IgD-negative memory B cell (primary cell): Measurements from ENCODE around the gene EIF4G1. TPM values are rescaled to one million over a fixed set of nuclear protein-coding genes. Genes with fewer than 3 reads are reported as not detected.
A peak's percentile ranks its signal among the peaks of the same experiment; 100 is the strongest.
"Not testable (repeated sequence)": the region's sequence is repeated elsewhere in the genome, so short reads cannot be mapped to it uniquely, and the experiment has no call there.

Experiments
- H3K27ac Mint-ChIP-seq, 3 donors: one replicate each; pipeline ENCODE4 v1.8.0; 2020 to 2022; ENCODE audit warnings: mild to moderate bottlenecking in 3 of 3, mixed read lengths in 3 of 3, moderate library complexity in 1 of 3
- H3K27me3 Mint-ChIP-seq: one replicate; pipeline ENCODE4 v1.8.0; 2021; ENCODE audit warnings: mixed read lengths
- H3K36me3 Mint-ChIP-seq: one replicate; pipeline ENCODE4 v1.8.0; 2020; ENCODE audit warnings: mild to moderate bottlenecking, mixed read lengths
- H3K4me1 Mint-ChIP-seq, 3 donors: one replicate each; pipeline ENCODE4 v1.8.0; 2020 to 2022; ENCODE audit warnings: mixed read lengths in 3 of 3, mild to moderate bottlenecking in 1 of 3
- H3K4me3 Mint-ChIP-seq, 4 donors: one replicate each; pipeline ENCODE4 v1.8.0; 2020 to 2022; ENCODE audit warnings: mild to moderate bottlenecking in 4 of 4, mixed read lengths in 4 of 4, moderate library complexity in 3 of 4
- H3K9me3 Mint-ChIP-seq, 3 donors: one replicate each; pipeline ENCODE4 v1.8.0; 2020 to 2021; ENCODE audit warnings: mixed read lengths in 3 of 3, mild to moderate bottlenecking in 1 of 3
- polyA plus RNA-seq: library from polyadenylated mRNA; unstranded; fragments of 300-500 nt; fragmentation: Illumina TruSeq; gene quantifications from one replicate; pipeline ENCODE4 v1.2.3, GENCODE V29; 2021

Gene EIF4G1
- polyA plus RNA-seq, 1 donor from 2014 or later = 28.0 TPM

- Mint-ChIP-seq H3K27ac (peak overlapping the region; percentile 94 to 96 (median 95)), H3K4me1 (peaks cover 5 to 21% (median 17%) of the 10 kb centered on the region in 3 donors), H3K4me3 (peak overlapping the region; percentile 83 to 96 (median 90)), H3K9me3 (no peaks in the 10 kb centered on the region), H3K27me3 (no peaks in the 10 kb centered on the region), H3K36me3 (peaks cover 6% of the 10 kb centered on the region)
Observed at GRCh38 chr3:184335661-184336546, 21.5 kb downstream of the EIF4G1 start.

GRCh38 chr3:184336547-184337398, 22.4 kb downstream of the EIF4G1 start:
- Mint-ChIP-seq H3K27ac (peak overlapping the region; percentile 61 to 92 (median 87)), H3K4me3 (peak overlapping the region; percentile 83 to 96 (median 90)), H3K36me3 (peaks cover 8% of the 10 kb centered on the region), H3K9me3 (no peaks in the 10 kb centered on the region), H3K4me1 (peaks cover 5 to 23% (median 17%) of the 10 kb centered on the region in 3 donors), H3K27me3 (no peaks in the 10 kb centered on the region)

DNA sequence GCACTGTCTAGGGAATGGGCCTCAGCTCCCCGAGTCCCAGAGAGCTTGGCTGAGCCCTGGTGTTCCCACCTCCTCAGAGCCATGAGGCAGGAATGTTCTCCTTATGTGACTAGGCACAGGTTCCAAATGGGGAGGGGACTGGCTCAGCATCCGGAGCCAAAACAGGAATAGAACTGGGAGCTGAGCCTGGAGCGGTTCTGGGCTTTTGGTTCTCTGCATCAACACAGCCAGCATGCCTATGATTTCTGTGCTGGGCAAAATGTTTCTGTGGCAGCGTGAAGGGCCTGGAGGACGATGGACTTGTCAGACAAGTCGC, 23.0 kb downstream of the EIF4G1 start, which contains the start of gene FAM131A:
Gene FAM131A (plus strand): TSS at position 202 of the 316 bp plus-strand sequence. CDS start 31 bp downstream, at position 233.
- Mint-ChIP-seq H3K36me3 (peaks cover 8% of the 10 kb centered on the region), H3K9me3 (no peaks in the 10 kb centered on the region), H3K4me3 (peak within 1 kb of the TSS; percentile 83 to 96 (median 90)), H3K4me1 (peaks cover 5 to 23% (median 17%) of the 10 kb centered on the region in 3 donors), H3K27me3 (no peaks in the 10 kb centered on the region), H3K27ac (peak within 1 kb of the TSS; percentile 61 to 92 (median 87))

DNA sequence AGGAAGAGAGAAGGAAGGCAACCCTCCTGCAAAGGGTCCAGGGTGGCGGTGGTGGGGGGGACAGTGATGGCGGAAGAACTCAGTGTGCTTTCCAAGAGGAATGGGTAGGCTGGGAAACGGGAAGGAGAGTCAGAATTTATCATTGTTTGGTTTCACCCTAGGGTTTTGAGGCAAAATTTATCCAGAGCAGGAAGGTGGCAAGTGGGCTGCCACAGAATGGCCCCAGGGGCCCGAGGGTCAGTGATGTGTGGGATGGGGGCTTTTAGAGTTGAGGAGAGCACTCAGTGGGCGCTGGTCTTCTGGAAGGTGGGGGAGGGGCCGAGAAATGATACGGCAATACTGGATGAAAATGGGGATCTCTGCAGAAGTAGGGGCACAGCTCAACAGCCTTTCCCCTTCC, 23.6 kb downstream of the EIF4G1 start:
- Mint-ChIP-seq H3K4me1 (peaks cover 5 to 22% (median 17%) of the 10 kb centered on the region in 3 donors), H3K9me3 (no peaks in the 10 kb centered on the region), H3K4me3 (peak overlapping the region in 3 of 4 donors; percentile 79 to 83 (median 83)), H3K27me3 (no peaks in the 10 kb centered on the region), H3K27ac (peak overlapping the region in 2 of 3 donors; percentile 15 to 87), H3K36me3 (peaks cover 8% of the 10 kb centered on the region)

GRCh38 chr3:184338511-184338945, 24.1 kb downstream of the EIF4G1 start:
- Mint-ChIP-seq H3K27ac (peak overlapping the region in 1 of 3 donors; percentile 40), H3K4me3 (peak overlapping the region in 2 of 4 donors; percentile 12 to 15), H3K9me3 (no peaks in the 10 kb centered on the region), H3K27me3 (no peaks in the 10 kb centered on the region), H3K36me3 (peaks cover 8% of the 10 kb centered on the region), H3K4me1 (peaks cover 5 to 22% (median 17%) of the 10 kb centered on the region in 3 donors)

DNA sequence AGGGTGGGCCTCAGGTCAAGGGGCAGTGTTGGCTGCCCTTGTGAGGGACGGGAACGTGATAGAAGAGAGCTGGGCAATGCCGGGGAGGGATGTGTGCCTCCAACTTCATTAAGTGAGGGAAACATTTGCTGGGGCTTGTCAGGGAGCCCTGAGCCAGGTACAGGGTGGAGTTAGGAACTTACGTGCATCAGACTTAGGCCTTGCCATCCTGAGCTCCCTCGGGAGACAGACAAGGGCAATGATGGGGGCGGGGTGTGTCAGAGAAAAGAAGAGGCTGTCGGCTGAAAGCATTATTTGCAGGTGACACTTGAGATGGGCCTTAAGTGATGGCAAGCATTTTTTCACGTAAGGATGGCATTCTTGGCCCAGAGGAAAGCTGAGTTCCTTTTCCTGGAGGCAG, 24.6 kb downstream of the EIF4G1 start:
- Mint-ChIP-seq H3K9me3 (no peaks in the 10 kb centered on the region), H3K36me3 (peaks cover 8% of the 10 kb centered on the region), H3K27ac (peak overlapping the region in 1 of 3 donors; percentile 40), H3K4me1 (peaks cover 5 to 22% (median 17%) of the 10 kb centered on the region in 3 donors), H3K27me3 (no peaks in the 10 kb centered on the region), H3K4me3 (peak overlapping the region in 2 of 4 donors; percentile 12 to 33)

DNA sequence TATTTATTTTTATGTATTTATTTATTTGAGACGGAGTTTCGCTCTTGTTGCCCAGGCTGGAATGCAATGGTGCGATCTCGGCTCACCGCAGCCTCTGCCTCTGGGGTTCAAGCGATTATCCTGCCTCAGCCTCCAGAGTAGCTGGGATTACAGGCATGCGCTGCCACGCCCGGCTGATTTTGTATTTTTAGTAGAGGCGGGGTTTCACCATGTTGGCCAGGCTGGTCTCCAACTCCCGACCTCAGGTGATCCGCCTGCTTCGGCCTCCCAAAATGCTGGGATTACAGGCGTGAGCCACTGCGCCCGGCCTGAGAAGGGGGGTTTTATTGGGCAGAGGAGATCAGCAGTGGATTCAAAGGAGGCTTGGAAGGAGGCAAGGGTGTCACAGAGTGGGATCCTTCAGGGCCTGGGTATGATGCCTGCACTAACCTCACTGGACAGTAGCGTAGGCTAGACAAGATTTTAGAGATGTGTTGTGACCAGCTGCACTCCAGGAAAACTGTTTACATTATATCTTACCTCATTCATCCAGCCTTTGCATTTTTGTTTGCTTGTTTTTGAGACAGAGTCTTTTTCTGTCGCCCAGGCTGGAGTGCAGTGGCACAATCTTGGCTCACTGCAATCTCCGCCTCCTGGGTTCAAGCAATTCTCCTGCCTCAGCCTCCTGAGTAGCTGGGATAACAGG, 25.2 kb downstream of the EIF4G1 start:
- peaks cover 5 to 22% (median 17%) of the 10 kb centered on the region in 3 donors for H3K4me1 Mint-ChIP-seq
- H3K9me3 Mint-ChIP-seq, H3K27ac Mint-ChIP-seq, H3K27me3 Mint-ChIP-seq, H3K36me3 Mint-ChIP-seq, H3K4me3 Mint-ChIP-seq: not testable (repeated sequence)

DNA sequence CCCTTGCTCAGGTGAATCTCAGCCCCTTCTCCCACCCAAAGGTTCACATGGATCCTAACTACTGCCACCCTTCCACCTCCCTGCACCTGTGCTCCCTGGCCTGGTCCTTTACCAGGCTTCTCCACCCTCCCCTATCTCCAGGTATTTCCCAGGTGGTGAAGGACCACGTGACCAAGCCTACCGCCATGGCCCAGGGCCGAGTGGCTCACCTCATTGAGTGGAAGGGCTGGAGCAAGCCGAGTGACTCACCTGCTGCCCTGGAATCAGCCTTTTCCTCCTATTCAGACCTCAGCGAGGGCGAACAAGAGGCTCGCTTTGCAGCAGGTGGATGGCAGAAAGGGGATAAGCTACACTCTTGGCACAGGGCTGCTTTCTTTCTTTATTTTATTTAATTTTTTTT, 27.5 kb downstream of the EIF4G1 start:
- Mint-ChIP-seq H3K4me3 (no peak overlapping the region), H3K27me3 (no peaks in the 10 kb centered on the region), H3K27ac (no peak overlapping the region), H3K9me3 (no peaks in the 10 kb centered on the region), H3K4me1 (peaks cover 0 to 11% (median 6%) of the 10 kb centered on the region in 3 donors), H3K36me3 (peaks cover 6% of the 10 kb centered on the region)

- Mint-ChIP-seq H3K9me3 (no peaks in the 10 kb centered on the region), H3K27ac (no peak overlapping the region), H3K36me3 (peaks cover 6% of the 10 kb centered on the region), H3K4me1 (peaks cover 0 to 3% (median 0%) of the 10 kb centered on the region in 3 donors), H3K4me3 (no peak overlapping the region), H3K27me3 (no peaks in the 10 kb centered on the region)
Observed at GRCh38 chr3:184343200-184343876, 28.9 kb downstream of the EIF4G1 start.

DNA sequence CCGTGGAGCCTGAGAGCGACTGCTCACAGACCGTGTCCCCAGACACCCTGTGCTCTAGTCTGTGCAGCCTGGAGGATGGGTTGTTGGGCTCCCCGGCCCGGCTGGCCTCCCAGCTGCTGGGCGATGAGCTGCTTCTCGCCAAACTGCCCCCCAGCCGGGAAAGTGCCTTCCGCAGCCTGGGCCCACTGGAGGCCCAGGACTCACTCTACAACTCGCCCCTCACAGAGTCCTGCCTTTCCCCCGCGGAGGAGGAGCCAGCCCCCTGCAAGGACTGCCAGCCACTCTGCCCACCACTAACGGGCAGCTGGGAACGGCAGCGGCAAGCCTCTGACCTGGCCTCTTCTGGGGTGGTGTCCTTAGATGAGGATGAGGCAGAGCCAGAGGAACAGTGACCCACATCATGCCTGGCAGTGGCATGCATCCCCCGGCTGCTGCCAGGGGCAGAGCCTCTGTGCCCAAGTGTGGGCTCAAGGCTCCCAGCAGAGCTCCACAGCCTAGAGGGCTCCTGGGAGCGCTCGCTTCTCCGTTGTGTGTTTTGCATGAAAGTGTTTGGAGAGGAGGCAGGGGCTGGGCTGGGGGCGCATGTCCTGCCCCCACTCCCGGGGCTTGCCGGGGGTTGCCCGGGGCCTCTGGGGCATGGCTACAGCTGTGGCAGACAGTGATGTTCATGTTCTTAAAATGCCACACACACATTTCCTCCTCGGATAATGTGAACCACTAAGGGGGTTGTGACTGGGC, 30.3 kb downstream of the EIF4G1 start:
- H3K9me3 Mint-ChIP-seq = no peaks in the 10 kb centered on the region
- H3K36me3 Mint-ChIP-seq = peaks cover 6% of the 10 kb centered on the region
- peaks cover 0 to 3% (median 0%) of the 10 kb centered on the region in 3 donors for H3K4me1 Mint-ChIP-seq
- H3K27me3 Mint-ChIP-seq = no peaks in the 10 kb centered on the region
- no peak overlapping the region for H3K27ac Mint-ChIP-seq
- no peak overlapping the region for H3K4me3 Mint-ChIP-seq

DNA sequence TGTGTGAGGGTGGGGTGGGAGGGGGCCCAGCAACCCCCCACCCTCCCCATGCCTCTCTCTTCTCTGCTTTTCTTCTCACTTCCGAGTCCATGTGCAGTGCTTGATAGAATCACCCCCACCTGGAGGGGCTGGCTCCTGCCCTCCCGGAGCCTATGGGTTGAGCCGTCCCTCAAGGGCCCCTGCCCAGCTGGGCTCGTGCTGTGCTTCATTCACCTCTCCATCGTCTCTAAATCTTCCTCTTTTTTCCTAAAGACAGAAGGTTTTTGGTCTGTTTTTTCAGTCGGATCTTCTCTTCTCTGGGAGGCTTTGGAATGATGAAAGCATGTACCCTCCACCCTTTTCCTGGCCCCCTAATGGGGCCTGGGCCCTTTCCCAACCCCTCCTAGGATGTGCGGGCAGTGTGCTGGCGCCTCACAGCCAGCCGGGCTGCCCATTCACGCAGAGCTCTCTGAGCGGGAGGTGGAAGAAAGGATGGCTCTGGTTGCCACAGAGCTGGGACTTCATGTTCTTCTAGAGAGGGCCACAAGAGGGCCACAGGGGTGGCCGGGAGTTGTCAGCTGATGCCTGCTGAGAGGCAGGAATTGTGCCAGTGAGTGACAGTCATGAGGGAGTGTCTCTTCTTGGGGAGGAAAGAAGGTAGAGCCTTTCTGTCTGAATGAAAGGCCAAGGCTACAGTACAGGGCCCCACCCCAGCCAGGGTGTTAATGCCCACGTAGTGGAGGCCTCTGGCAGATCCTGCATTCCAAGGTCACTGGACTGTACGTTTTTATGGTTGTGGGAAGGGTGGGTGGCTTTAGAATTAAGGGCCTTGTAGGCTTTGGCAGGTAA, 31.1 kb downstream of the EIF4G1 start:
- Mint-ChIP-seq H3K4me1 (peaks cover 0 to 3% (median 0%) of the 10 kb centered on the region in 3 donors), H3K27me3 (no peaks in the 10 kb centered on the region), H3K4me3 (no peak overlapping the region), H3K9me3 (no peaks in the 10 kb centered on the region), H3K36me3 (peaks cover 8% of the 10 kb centered on the region), H3K27ac (no peak overlapping the region)

- Mint-ChIP-seq H3K27ac (peak overlapping the region in 1 of 3 donors; percentile 14), H3K4me3 (no peak overlapping the region), H3K4me1 (no peaks in the 10 kb centered on the region), H3K27me3 (no peaks in the 10 kb centered on the region), H3K9me3 (no peaks in the 10 kb centered on the region), H3K36me3 (peaks cover 2% of the 10 kb centered on the region)
Observed at GRCh38 chr3:184346480-184347190, 32.2 kb downstream of the EIF4G1 start.
